Brain microvascular endothelial cell (primary cell): ENCODE data around the gene PRPF40B.
A peak's percentile ranks its signal among the peaks of the same experiment; 100 is the strongest.

Experiments used
- DNase-seq: peaks from one replicate; pipeline ENCODE4 v3.0.0-alpha.2; 2020
- H3K27ac ChIP-seq: fragments of 250-450 bp; sonication (Bioruptor Pico); 2 replicates; pipeline ENCODE4 v1.5.1; 2020; ENCODE audit warnings: mild to moderate bottlenecking, moderate library complexity
- H3K27me3 ChIP-seq: fragments of 250-450 bp; sonication (Bioruptor Pico); replicated peaks from 2 replicates; pipeline ENCODE4 v1.5.1; 2020; ENCODE audit warnings: mild to moderate bottlenecking
- H3K36me3 ChIP-seq: fragments of 250-450 bp; sonication (Bioruptor Pico); replicated peaks from 2 replicates; pipeline ENCODE4 v1.5.1; 2020; ENCODE audit warnings: mild to moderate bottlenecking
- H3K4me3 ChIP-seq: 2 replicates; pipeline ENCODE4 v1.5.1; 2011; ENCODE audit warnings: low read depth, mild to moderate bottlenecking, control low read depth, low read length, moderate library complexity
- CTCF ChIP-seq: IDR thresholded peaks from 2 replicates; pipeline ENCODE4 v1.5.1; 2011; ENCODE audit warnings: low read depth, mild to moderate bottlenecking, moderate library complexity, low read length, control low read depth, inconsistent platforms; ENCODE audit errors: missing control alignments
- in situ Hi-C: cut with HindIII; loops from 2 replicates; pipeline ENCODE4 v1.10.0; 2017; ENCODE audit warnings: low sequenced_read_pairs, low pct_ligation_motif_present

PRPF40B gene

GRCh38 chr12:49618576-49618975 lies 4.8 kb upstream of the PRPF40B start:
- in situ Hi-C loops = no loop called here
- Histone ChIP-seq H3K36me3 (no peaks in the 10 kb centered on the region), H3K27me3 (no peaks in the 10 kb centered on the region), H3K27ac (no peak overlapping the region), H3K4me3 (no peak overlapping the region)
- DNase-seq = no peak
- TF ChIP-seq CTCF = no peak

- H3K27me3 ChIP-seq = no peaks in the 10 kb centered on the region
- no peak overlapping the region for H3K4me3 ChIP-seq
- in situ Hi-C loops = no loop called here
- H3K27ac ChIP-seq = no peak overlapping the region
- TF ChIP-seq CTCF = no peak
- DNase-seq = no peak
- no peaks in the 10 kb centered on the region for H3K36me3 ChIP-seq
These were observed 4.1 kb upstream of the PRPF40B start for GRCh38 chr12:49619286-49619685.

GRCh38 chr12:49621651-49622500 lies 1.5 kb upstream of the PRPF40B start:
- no peak overlapping the region for H3K27ac ChIP-seq
- no peaks in the 10 kb centered on the region for H3K27me3 ChIP-seq
- H3K36me3 ChIP-seq = no peaks in the 10 kb centered on the region
- in situ Hi-C loops = no loop called here
- H3K4me3 ChIP-seq = peak overlapping the region; percentile 58
- no peak for DNase-seq
- no peak for TF ChIP-seq CTCF

- H3K27me3 ChIP-seq = no peaks in the 10 kb centered on the region
- no peaks in the 10 kb centered on the region for H3K36me3 ChIP-seq
- H3K27ac ChIP-seq = no peak overlapping the region
- H3K4me3 ChIP-seq = peak overlapping the region; percentile 58
- TF ChIP-seq CTCF = no peak
- in situ Hi-C loops = no loop called here
- no peak for DNase-seq
These were observed 740 bp upstream of the PRPF40B start for GRCh38 chr12:49622501-49623141.

- Histone ChIP-seq H3K36me3 (no peaks in the 10 kb centered on the region), H3K27me3 (no peaks in the 10 kb centered on the region), H3K27ac (no peak overlapping the region), H3K4me3 (no peak overlapping the region)
- in situ Hi-C loops = no loop called here
- DNase-seq = no peak
- TF ChIP-seq CTCF = no peak
These were observed 1.7 kb downstream of the PRPF40B start for GRCh38 chr12:49624921-49625577.
